ENCODE measurements around the gene TCEAL9. TPM values are rescaled to one million over a fixed set of nuclear protein-coding genes. Genes with fewer than 3 reads are reported as not detected.
A peak's percentile ranks its signal among the peaks of the same experiment; 100 is the strongest.

TCEAL9 gene
- 100 to 1,000 TPM in 1 of 4 donors, 10 to 100 TPM in 3; 23.3 to 111 (median 49.4) TPM for polyA plus RNA-seq
- long read RNA-seq, donor 1, transcript TCEAL9-202 (3 exons, 1,033 nt) = major isoform, 90 of 175 reads
- long read RNA-seq, donor 1, transcript TCEAL9-201 (2 exons, 699 nt) = minor isoform, 27 of 175 reads
- long read RNA-seq, donor 1, transcript TCEAL9-203 (1 exons, 1,938 nt) = minor isoform, 33 of 175 reads
- long read RNA-seq, donor 1, partial matches to known transcripts = 15 of 175 reads
- long read RNA-seq, donor 1, other reads (novel, unspliced or antisense) = 10 of 175 reads
- long read RNA-seq, donor 2, transcript TCEAL9-203 (1 exons, 1,938 nt) = minor isoform, 9 of 54 reads
- long read RNA-seq, donor 2, transcript TCEAL9-201 (2 exons, 699 nt) = minor isoform, 11 of 54 reads
- long read RNA-seq, donor 2, transcript TCEAL9-202 (3 exons, 1,033 nt) = major isoform, 34 of 54 reads
- long read RNA-seq, donor 2, partial matches to known transcripts = 0 of 54 reads
- long read RNA-seq, donor 2, other reads (novel, unspliced or antisense) = 0 of 54 reads
- long read RNA-seq, donor 3, transcript TCEAL9-202 (3 exons, 1,033 nt) = major isoform, 43 of 74 reads
- long read RNA-seq, donor 3, transcript TCEAL9-201 (2 exons, 699 nt) = minor isoform, 8 of 74 reads
- long read RNA-seq, donor 3, transcript TCEAL9-203 (1 exons, 1,938 nt) = minor isoform, 23 of 74 reads
- long read RNA-seq, donor 3, partial matches to known transcripts = 0 of 74 reads
- long read RNA-seq, donor 3, other reads (novel, unspliced or antisense) = 0 of 74 reads
- long read RNA-seq, donor 4 = 0 reads
- long read RNA-seq, donor 5, transcript TCEAL9-203 (1 exons, 1,938 nt) = major isoform, 9 of 18 reads
- long read RNA-seq, donor 5, transcript TCEAL9-202 (3 exons, 1,033 nt) = minor isoform, 6 of 18 reads
- long read RNA-seq, donor 5, partial matches to known transcripts = 0 of 18 reads
- long read RNA-seq, donor 5, other reads (novel, unspliced or antisense) = 0 of 18 reads
- long read RNA-seq, donor 6, transcript TCEAL9-203 (1 exons, 1,938 nt) = minor isoform, 10 of 37 reads
- long read RNA-seq, donor 6, transcript TCEAL9-202 (3 exons, 1,033 nt) = major isoform, 23 of 37 reads
- long read RNA-seq, donor 6, partial matches to known transcripts = 0 of 37 reads
- long read RNA-seq, donor 6, other reads (novel, unspliced or antisense) = 0 of 37 reads
- long read RNA-seq, donor 7, transcript TCEAL9-203 (1 exons, 1,938 nt) = minor isoform, 42 of 149 reads
- long read RNA-seq, donor 7, transcript TCEAL9-202 (3 exons, 1,033 nt) = major isoform, 70 of 149 reads
- long read RNA-seq, donor 7, transcript TCEAL9-201 (2 exons, 699 nt) = minor isoform, 26 of 149 reads
- long read RNA-seq, donor 7, partial matches to known transcripts = 6 of 149 reads
- long read RNA-seq, donor 7, other reads (novel, unspliced or antisense) = 5 of 149 reads
- long read RNA-seq, donor 8, transcript TCEAL9-202 (3 exons, 1,033 nt) = major isoform, 7 of 16 reads
- long read RNA-seq, donor 8, transcript TCEAL9-203 (1 exons, 1,938 nt) = major isoform, 7 of 16 reads
- long read RNA-seq, donor 8, partial matches to known transcripts = 0 of 16 reads
- long read RNA-seq, donor 8, other reads (novel, unspliced or antisense) = 0 of 16 reads
- long read RNA-seq, donor 9, transcript TCEAL9-202 (3 exons, 1,033 nt) = major isoform, 13 of 16 reads
- long read RNA-seq, donor 9, partial matches to known transcripts = 0 of 16 reads
- long read RNA-seq, donor 9, other reads (novel, unspliced or antisense) = 0 of 16 reads
- long read RNA-seq, donor 10, transcript TCEAL9-203 (1 exons, 1,938 nt) = minor isoform, 24 of 107 reads
- long read RNA-seq, donor 10, transcript TCEAL9-202 (3 exons, 1,033 nt) = major isoform, 60 of 107 reads
- long read RNA-seq, donor 10, transcript TCEAL9-201 (2 exons, 699 nt) = minor isoform, 18 of 107 reads
- long read RNA-seq, donor 10, partial matches to known transcripts = 5 of 107 reads
- long read RNA-seq, donor 10, other reads (novel, unspliced or antisense) = 0 of 107 reads

DNA sequence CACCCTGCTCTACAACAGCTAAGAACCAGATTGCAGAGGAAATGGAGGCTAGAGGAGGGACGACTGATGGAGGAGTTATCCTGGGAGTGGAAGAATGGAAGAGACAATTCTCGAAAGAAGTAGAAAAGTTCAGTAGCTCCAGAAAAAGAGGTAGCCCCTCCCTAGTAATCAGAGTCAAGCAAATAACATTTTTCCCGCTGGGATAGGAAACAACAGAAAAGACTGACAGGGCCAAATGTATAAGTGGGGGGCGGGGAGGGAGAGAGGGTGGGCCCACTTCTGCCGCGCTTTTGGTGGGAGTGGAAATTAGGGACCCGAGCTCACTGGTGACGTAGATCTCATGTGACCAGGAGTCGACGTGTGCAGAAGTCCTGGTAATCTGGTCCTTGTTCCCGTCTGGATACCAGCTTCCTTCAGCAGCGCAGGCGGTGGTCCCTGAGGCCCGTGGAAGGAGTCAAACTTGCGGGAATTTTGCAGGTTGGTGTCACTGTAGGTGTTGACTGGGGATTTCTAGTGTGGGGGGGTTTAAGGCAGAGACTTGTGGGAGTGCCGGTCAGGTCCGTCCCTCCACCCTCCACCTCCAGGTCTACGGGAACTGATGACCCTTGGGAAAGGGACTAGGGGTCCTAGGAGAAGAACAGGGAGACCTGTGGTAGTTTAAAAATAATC lies at the start of gene TCEAL9:
TSS of gene TCEAL9 (plus strand) at position 377 of the 669 bp plus-strand sequence. CDS start 1,179 bp downstream, outside the sequence.
- H3K4me3 ChIP-seq (ENCODE audit: low read depth in 1 of 3, low read length in 3 of 3) = peak within 1 kb of the TSS; percentile 50 to 98 (median 56)
- WGBS, 3 donors = 1 to 34% (median 8%) methylated on average over 15 to 18 of the region's 18 CpGs
- peak; percentile 36 to 80 for DNase-seq
- no peaks in the 10 kb centered on the region for H3K9me3 ChIP-seq (ENCODE audit: control insufficient read depth in 2 of 2, insufficient read depth in 1 of 2, low read depth in 1 of 2, low read length in 1 of 2)
- H3K27me3 ChIP-seq (ENCODE audit: control insufficient read depth in 3 of 3, insufficient read depth in 3 of 3, low read length in 3 of 3) = no peaks in the 10 kb centered on the region
- H3K4me1 ChIP-seq (ENCODE audit: control insufficient read depth in 3 of 3, insufficient read depth in 2 of 3, low read depth in 1 of 3, low read length in 2 of 3) = no peaks in the 10 kb centered on the region
- no peak for FAIRE-seq
- no peaks in the 10 kb centered on the region for H3K36me3 ChIP-seq (ENCODE audit: control insufficient read depth in 3 of 3, insufficient read depth in 2 of 3, low read depth in 1 of 3, low read length in 3 of 3)
- peak within 1 kb of the TSS in 2 of 3 donors; percentile 94 for H3K27ac ChIP-seq (ENCODE audit: low read depth in 1 of 3, low read length in 2 of 3)

DNA sequence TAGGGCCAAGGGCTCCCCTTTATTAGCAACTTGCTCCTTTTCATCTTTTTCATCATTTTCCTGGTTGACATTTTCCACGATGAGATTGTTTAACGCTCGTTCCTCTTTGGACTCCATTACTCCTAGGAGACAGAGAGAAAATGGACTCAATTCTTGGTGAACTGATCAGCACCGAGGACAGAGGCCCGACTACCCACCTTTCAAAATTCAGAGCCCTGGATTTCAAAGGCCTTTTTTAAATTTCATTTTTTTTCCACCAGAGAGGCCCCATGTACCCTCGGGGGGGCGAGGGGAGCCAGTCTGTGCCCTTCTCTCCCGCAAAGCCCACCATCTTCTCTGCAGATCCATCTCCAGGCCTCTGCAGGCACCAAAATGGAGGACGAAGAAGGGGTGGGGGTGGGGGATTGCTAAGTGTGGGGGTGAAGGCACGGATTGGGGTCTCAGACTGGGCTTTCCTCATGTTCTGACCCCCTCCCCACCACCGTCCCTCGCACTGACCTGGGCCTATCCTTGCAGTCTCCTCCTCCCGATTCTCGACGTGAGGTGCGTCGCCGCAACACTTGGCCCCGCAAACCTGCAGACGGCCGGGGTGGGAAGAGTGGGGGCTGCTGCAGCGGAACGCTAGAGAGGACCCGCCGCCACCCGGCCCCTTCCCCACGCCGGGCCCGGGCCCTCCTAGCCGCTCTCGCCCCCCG lies 46.3 kb upstream of the TCEAL9 start:
- Histone ChIP-seq H3K27me3 (ENCODE audit: control insufficient read depth in 3 of 3, insufficient read depth in 3 of 3, low read length in 3 of 3) (no peaks in the 10 kb centered on the region), H3K4me1 (ENCODE audit: control insufficient read depth in 3 of 3, insufficient read depth in 2 of 3, low read depth in 1 of 3, low read length in 2 of 3) (no peaks in the 10 kb centered on the region), H3K4me3 (ENCODE audit: low read depth in 1 of 3, low read length in 3 of 3) (peak overlapping the region; percentile 37 to 67 (median 65)), H3K36me3 (ENCODE audit: control insufficient read depth in 3 of 3, insufficient read depth in 2 of 3, low read depth in 1 of 3, low read length in 3 of 3) (peaks cover 0 to 2% (median 0%) of the 10 kb centered on the region in 3 donors), H3K27ac (ENCODE audit: low read depth in 1 of 3, low read length in 2 of 3) (peak overlapping the region in 1 of 3 donors; percentile 53), H3K9me3 (ENCODE audit: control insufficient read depth in 2 of 2, insufficient read depth in 1 of 2, low read depth in 1 of 2, low read length in 1 of 2) (no peaks in the 10 kb centered on the region)
- WGBS, 3 donors = 24 to 59% (median 59%) methylated on average over 14 to 31 of the region's 32 CpGs
- FAIRE-seq (no peak), DNase-seq (no peak)

DNA sequence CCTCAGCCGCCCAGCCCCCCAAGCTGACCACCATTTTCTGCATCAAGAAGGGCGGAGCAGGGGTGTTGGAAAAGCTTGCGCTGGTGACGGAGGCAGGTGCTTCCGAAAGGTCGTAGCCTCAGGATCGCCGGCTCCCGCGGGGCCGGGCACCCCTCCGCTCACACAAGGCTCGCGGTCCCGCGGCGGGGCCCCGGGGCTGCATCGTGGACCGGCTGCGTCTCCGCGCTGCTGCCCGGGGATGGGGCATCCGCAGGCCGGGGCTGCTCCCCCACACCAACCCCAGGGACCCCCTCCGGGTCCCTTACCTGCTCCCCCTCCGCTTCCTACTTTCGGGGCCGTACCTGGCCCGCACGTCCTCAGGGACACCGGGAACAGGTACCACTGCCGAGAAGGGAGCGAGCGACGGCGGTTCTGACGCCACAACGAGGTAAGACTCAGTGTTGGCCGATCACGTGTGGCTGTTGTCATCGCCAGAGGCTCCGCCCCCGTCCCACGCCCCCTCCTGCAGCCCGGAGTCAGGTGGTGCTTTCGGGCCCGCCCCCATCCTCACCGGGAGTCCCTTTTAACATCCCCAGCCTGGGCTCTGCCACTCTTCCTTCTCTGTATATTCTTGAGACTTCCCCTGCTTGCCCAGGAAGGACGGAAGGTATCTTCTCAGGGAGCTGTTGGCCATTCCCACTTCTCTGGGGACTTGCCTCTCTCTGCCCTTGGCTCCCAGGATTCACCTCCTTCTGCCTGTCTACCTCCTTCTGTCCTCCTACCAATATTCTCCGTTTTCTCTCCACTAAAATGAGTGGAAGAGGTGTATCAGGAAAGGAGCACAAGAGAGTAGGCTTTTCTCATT lies 45.5 kb upstream of the TCEAL9 start, which contains the start of gene BEX2:
TSS of gene BEX2 (minus strand) at position 436 of the 844 bp plus-strand sequence. CDS start 1,014 bp downstream, outside the sequence.
- Histone ChIP-seq H3K36me3 (ENCODE audit: control insufficient read depth in 3 of 3, insufficient read depth in 2 of 3, low read depth in 1 of 3, low read length in 3 of 3) (peaks cover 0 to 2% (median 0%) of the 10 kb centered on the region in 3 donors), H3K9me3 (ENCODE audit: control insufficient read depth in 2 of 2, insufficient read depth in 1 of 2, low read depth in 1 of 2, low read length in 1 of 2) (no peaks in the 10 kb centered on the region), H3K4me1 (ENCODE audit: control insufficient read depth in 3 of 3, insufficient read depth in 2 of 3, low read depth in 1 of 3, low read length in 2 of 3) (no peaks in the 10 kb centered on the region), H3K4me3 (ENCODE audit: low read depth in 1 of 3, low read length in 3 of 3) (peak within 1 kb of the TSS; percentile 37 to 67 (median 65)), H3K27me3 (ENCODE audit: control insufficient read depth in 3 of 3, insufficient read depth in 3 of 3, low read length in 3 of 3) (no peaks in the 10 kb centered on the region), H3K27ac (ENCODE audit: low read depth in 1 of 3, low read length in 2 of 3) (peak within 1 kb of the TSS in 2 of 3 donors; percentile 38 to 53)
- WGBS, 3 donors = 1 to 36% (median 5%) methylated on average over 23 to 51 of the region's 52 CpGs
- no peak for FAIRE-seq
- DNase-seq = peak; percentile 63 to 86

DNA sequence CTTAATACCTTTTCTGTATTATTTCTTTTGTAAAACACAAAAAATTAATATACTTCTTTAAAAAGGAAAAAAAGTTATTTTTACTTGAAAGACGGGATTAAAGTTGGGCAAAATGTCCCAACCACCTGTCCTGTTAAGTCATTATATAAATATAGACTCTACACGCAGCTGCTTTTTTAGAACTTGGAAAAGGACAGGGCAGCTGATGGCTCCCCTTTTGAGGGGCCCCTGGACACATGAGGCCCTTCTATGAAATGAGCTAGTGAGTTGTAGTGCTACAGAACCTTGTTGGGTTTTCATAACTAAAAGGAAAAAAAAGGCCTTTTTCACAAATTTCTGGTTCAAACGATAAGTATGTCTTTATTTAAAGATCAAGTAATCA lies 44.9 kb upstream of the TCEAL9 start:
- Histone ChIP-seq H3K27ac (ENCODE audit: low read depth in 1 of 3, low read length in 2 of 3) (no peak overlapping the region), H3K4me1 (ENCODE audit: control insufficient read depth in 3 of 3, insufficient read depth in 2 of 3, low read depth in 1 of 3, low read length in 2 of 3) (no peaks in the 10 kb centered on the region), H3K4me3 (ENCODE audit: low read depth in 1 of 3, low read length in 3 of 3) (peak overlapping the region in 1 of 3 donors; percentile 65), H3K27me3 (ENCODE audit: control insufficient read depth in 3 of 3, insufficient read depth in 3 of 3, low read length in 3 of 3) (no peaks in the 10 kb centered on the region), H3K36me3 (ENCODE audit: control insufficient read depth in 3 of 3, insufficient read depth in 2 of 3, low read depth in 1 of 3, low read length in 3 of 3) (peaks cover 0 to 2% (median 0%) of the 10 kb centered on the region in 3 donors), H3K9me3 (ENCODE audit: control insufficient read depth in 2 of 2, insufficient read depth in 1 of 2, low read depth in 1 of 2, low read length in 1 of 2) (no peaks in the 10 kb centered on the region)
- no peak for FAIRE-seq
- DNase-seq = peak in 1 of 2 donors; percentile 1
- 54 to 66% (median 63%) methylated on average over 3 of the region's 3 CpGs for WGBS, 3 donors

GRCh38 chrX:103329991-103330390 lies 26.3 kb upstream of the TCEAL9 start, which contains the start of gene TCEAL7:
TSS of gene TCEAL7 (plus strand) at chrX:103330239. CDS start at chrX:103331404, 1,165 bp downstream.
- Histone ChIP-seq H3K36me3 (ENCODE audit: control insufficient read depth in 3 of 3, insufficient read depth in 2 of 3, low read depth in 1 of 3, low read length in 3 of 3) (no peaks in the 10 kb centered on the region), H3K27me3 (ENCODE audit: control insufficient read depth in 3 of 3, insufficient read depth in 3 of 3, low read length in 3 of 3) (peaks cover 0 to 4% (median 0%) of the 10 kb centered on the region in 3 donors), H3K4me3 (ENCODE audit: low read depth in 1 of 3, low read length in 3 of 3) (peak within 1 kb of the TSS in 1 of 3 donors; percentile 40), H3K27ac (ENCODE audit: low read depth in 1 of 3, low read length in 2 of 3) (peak within 1 kb of the TSS in 2 of 3 donors; percentile 58 to 63), H3K4me1 (ENCODE audit: control insufficient read depth in 3 of 3, insufficient read depth in 2 of 3, low read depth in 1 of 3, low read length in 2 of 3) (no peaks in the 10 kb centered on the region), H3K9me3 (ENCODE audit: control insufficient read depth in 2 of 2, insufficient read depth in 1 of 2, low read depth in 1 of 2, low read length in 1 of 2) (no peaks in the 10 kb centered on the region)
- DNase-seq (peak in 1 of 2 donors; percentile 20), FAIRE-seq (no peak)
- WGBS, 3 donors = 36 to 69% (median 60%) methylated on average over 7 to 11 of the region's 11 CpGs
